ENCODE data around the gene CTNNA1.
A peak's percentile ranks its signal among the peaks of the same experiment; 100 is the strongest.

CTNNA1 gene

GRCh38 chr5:138930371-138931097, 177.3 kb downstream of the CTNNA1 start:
- Histone ChIP-seq H3K4me3 (replicated peaks; ENCODE audit: low read depth, low read length) (no peak overlapping the region), H3K27me3 (replicated peaks; ENCODE audit: control insufficient read depth, insufficient read depth, low read length) (no peaks in the 10 kb centered on the region), H3K36me3 (ENCODE audit: control insufficient read depth, insufficient read depth, low read length) (peaks cover 29% of the 10 kb centered on the region)
- DNase-seq (ENCODE audit: extremely low read depth, insufficient read length): no peak
- TF ChIP-seq CTCF (IDR thresholded peaks at IDR 0.05; ENCODE audit: insufficient read depth, low read length, poor library complexity, severe bottlenecking): no peak

- H3K27me3 ChIP-seq (replicated peaks; ENCODE audit: control insufficient read depth, insufficient read depth, low read length): no peaks in the 10 kb centered on the region
- peak; percentile 27 for TF ChIP-seq CTCF (IDR thresholded peaks at IDR 0.05; ENCODE audit: insufficient read depth, low read length, poor library complexity, severe bottlenecking)
- peaks cover 22% of the 10 kb centered on the region for H3K36me3 ChIP-seq (ENCODE audit: control insufficient read depth, insufficient read depth, low read length)
- no peak overlapping the region for H3K4me3 ChIP-seq (replicated peaks; ENCODE audit: low read depth, low read length)
- DNase-seq (ENCODE audit: extremely low read depth, insufficient read length): no peak
Observed at GRCh38 chr5:138932171-138932810, 179.1 kb downstream of the CTNNA1 start.

DNA sequence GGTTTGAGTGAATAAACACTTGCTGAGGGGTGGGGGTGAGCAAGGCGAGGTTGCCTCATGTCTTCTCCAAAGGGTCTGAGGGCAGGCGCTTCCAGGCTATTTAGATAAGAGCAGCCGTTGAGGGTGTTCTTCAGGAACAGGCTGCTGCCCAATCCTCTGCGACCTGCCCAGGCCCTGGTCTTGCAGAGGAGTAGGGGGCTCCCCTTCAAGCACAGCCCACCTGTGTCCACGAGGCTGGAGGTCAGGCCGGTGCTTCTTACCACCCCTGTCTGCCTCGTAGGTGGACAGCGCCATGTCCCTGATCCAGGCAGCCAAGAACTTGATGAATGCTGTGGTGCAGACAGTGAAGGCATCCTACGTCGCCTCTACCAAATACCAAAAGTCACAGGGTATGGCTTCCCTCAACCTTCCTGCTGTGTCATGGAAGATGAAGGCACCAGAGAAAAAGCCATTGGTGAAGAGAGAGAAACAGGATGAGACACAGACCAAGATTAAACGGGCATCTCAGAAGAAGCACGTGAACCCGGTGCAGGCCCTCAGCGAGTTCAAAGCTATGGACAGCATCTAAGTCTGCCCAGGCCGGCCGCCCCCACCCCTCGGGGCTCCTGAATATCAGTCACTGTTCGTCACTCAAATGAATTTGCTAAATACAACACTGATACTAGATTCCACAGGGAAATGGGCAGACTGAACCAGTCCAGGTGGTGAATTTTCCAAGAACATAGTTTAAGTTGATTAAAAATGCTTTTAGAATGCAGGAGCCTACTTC, 180.5 kb downstream of the CTNNA1 start:
- Histone ChIP-seq H3K27me3 (replicated peaks; ENCODE audit: control insufficient read depth, insufficient read depth, low read length) (no peaks in the 10 kb centered on the region), H3K36me3 (ENCODE audit: control insufficient read depth, insufficient read depth, low read length) (peaks cover 20% of the 10 kb centered on the region), H3K4me3 (replicated peaks; ENCODE audit: low read depth, low read length) (no peak overlapping the region)
- TF ChIP-seq CTCF (IDR thresholded peaks at IDR 0.05; ENCODE audit: insufficient read depth, low read length, poor library complexity, severe bottlenecking): no peak
- DNase-seq (ENCODE audit: extremely low read depth, insufficient read length): no peak

- Histone ChIP-seq H3K27me3 (replicated peaks; ENCODE audit: control insufficient read depth, insufficient read depth, low read length) (no peaks in the 10 kb centered on the region), H3K36me3 (ENCODE audit: control insufficient read depth, insufficient read depth, low read length) (peaks cover 20% of the 10 kb centered on the region), H3K4me3 (replicated peaks; ENCODE audit: low read depth, low read length) (no peak overlapping the region)
- no peak for DNase-seq (ENCODE audit: extremely low read depth, insufficient read length)
- no peak for TF ChIP-seq CTCF (IDR thresholded peaks at IDR 0.05; ENCODE audit: insufficient read depth, low read length, poor library complexity, severe bottlenecking)
Observed at GRCh38 chr5:138934971-138935370, 181.7 kb downstream of the CTNNA1 start.

DNA sequence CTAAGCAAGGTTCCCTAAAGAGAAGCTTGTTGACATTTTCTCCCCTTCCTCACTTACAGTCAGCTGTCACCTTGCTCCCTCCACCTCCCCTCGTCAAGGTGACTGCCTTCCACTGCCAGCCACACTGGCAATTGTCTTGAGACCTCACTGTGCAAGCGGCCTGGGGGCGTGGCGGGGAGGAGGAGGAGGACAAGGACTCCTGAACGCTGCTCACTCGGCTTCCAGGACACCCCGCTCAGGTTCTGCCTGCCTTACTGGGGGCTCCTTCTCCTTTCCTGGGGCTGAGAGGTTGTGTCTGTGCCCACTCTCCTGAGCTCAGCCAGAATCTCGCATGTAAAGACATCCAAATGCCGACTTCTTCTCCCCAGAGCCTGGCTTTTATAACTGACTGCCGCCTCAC, 182.2 kb downstream of the CTNNA1 start:
- Histone ChIP-seq H3K36me3 (ENCODE audit: control insufficient read depth, insufficient read depth, low read length) (peaks cover 18% of the 10 kb centered on the region), H3K4me3 (replicated peaks; ENCODE audit: low read depth, low read length) (no peak overlapping the region), H3K27me3 (replicated peaks; ENCODE audit: control insufficient read depth, insufficient read depth, low read length) (no peaks in the 10 kb centered on the region)
- TF ChIP-seq CTCF (IDR thresholded peaks at IDR 0.05; ENCODE audit: insufficient read depth, low read length, poor library complexity, severe bottlenecking): no peak
- no peak for DNase-seq (ENCODE audit: extremely low read depth, insufficient read length)

Measured in GM06990 (cell line).